HCT116 (cell line): ENCODE measurements around the gene PLPP6. TPM values are rescaled to one million over a fixed set of nuclear protein-coding genes. Genes with fewer than 3 reads are reported as not detected.

Experiments used
- ATAC-seq: fragments of 200-7000 bp; cut with Tn5 transposase; 2 replicates; pipeline ENCODE4 v1.9.1; 2020; ENCODE audit warnings: mild to moderate bottlenecking, moderate library complexity
- BruUV-seq: library from RNA; stranded (reverse); fragments of 400-500 nt; replicated peaks from 2 replicates; lab custom pipeline; 2021; lab: Mats Ljungman, UMichigan
- CTCF ChIA-PET: fragments of 300-600 bp; sonication (Branson Sonifier 250); formaldehyde crosslinking; loops from one replicate; lab custom pipeline; 2021; ENCODE audit warnings: antibody characterized with exemption; lab: Charles Lee
- POLR2A ChIA-PET: fragments of 300-600, 350-600 bp; sonication (Branson Sonifier 250); formaldehyde crosslinking; loops from one replicate; lab custom pipeline; 2021; ENCODE audit warnings: antibody characterized with exemption; lab: Charles Lee
- RAD21 ChIA-PET, 2 experiments: fragments of 300-600 bp; sonication (Branson Sonifier 250); formaldehyde crosslinking; loops; one replicate each; lab custom pipeline; 2023; ENCODE audit warnings: low total read pairs in 2 of 2; ENCODE audit not compliant: uncharacterized antibody in 2 of 2, unreplicated experiment in 2 of 2, low non-redundant PET in 1 of 2; lab: Charles Lee
- DNase-seq: peaks from one replicate; pipeline ENCODE4 v3.0.0-alpha.2; 2010; ENCODE audit warnings: low read depth, low spot score
- H2AFZ ChIP-seq: fragments of 200-600 bp; shearing (Covaris generic), sonication (generic); 2 replicates; pipeline ENCODE4 v1.6.1; 2017; ENCODE audit warnings: low read depth, mixed run types, mixed read lengths, antibody characterized with exemption, low read length; ENCODE audit not compliant: poor library complexity, severe bottlenecking
- H3K27ac ChIP-seq: 2 replicates; pipeline ENCODE4 v1.5.1; 2012; ENCODE audit warnings: low read depth, low read length
- H3K27me3 ChIP-seq: fragments of 200-600 bp; sonication (generic); 2 replicates; pipeline ENCODE4 v1.6.1; 2016; ENCODE audit warnings: mixed run types, low read length, mixed read lengths; ENCODE audit not compliant: insufficient read depth
- H3K36me3 ChIP-seq, 2 experiments: fragments of 200-500 bp in 1 of 2; fragments of 200-600 bp in 1 of 2; sonication (Bioruptor generic) in 1 of 2; sonication (generic) in 1 of 2; 2 replicates each; pipeline versions ENCODE4 v1.5.1 to v1.6.1; 2014 to 2016; ENCODE audit warnings: low read length in 2 of 2, inconsistent platforms in 1 of 2, mixed read lengths in 1 of 2, mixed run types in 1 of 2; ENCODE audit not compliant: insufficient read depth in 2 of 2, control insufficient read depth in 1 of 2
- H3K4me1 ChIP-seq, 2 experiments: fragments of 200-600 bp in 1 of 2; sonication (generic) in 1 of 2; 2 replicates each; pipeline versions ENCODE4 v1.5.1 to v1.6.1; 2012 to 2017; ENCODE audit warnings: low read length in 2 of 2, inconsistent platforms in 1 of 2, mild to moderate bottlenecking in 1 of 2, mixed read lengths in 1 of 2, mixed run types in 1 of 2, moderate library complexity in 1 of 2; ENCODE audit not compliant: insufficient read depth in 2 of 2, control insufficient read depth in 1 of 2
- H3K4me2 ChIP-seq: fragments of 200-600 bp; sonication (generic); 2 replicates; pipeline ENCODE4 v1.6.1; 2017; ENCODE audit warnings: mixed run types, low read length, mixed read lengths
- H3K4me3 ChIP-seq, 2 experiments: fragments of 200-600 bp in 1 of 2; sonication (generic) in 1 of 2; replicated peaks in 1 of 2; 2 replicates each; pipeline ENCODE4 v1.5.1; 2011 to 2016; ENCODE audit warnings: low read length in 2 of 2, control low read depth in 1 of 2, low read depth in 1 of 2, mild to moderate bottlenecking in 1 of 2, mixed read lengths in 1 of 2, mixed run types in 1 of 2
- H3K79me2 ChIP-seq: fragments of 200-600 bp; sonication (generic); 2 replicates; pipeline ENCODE4 v1.6.1; 2017; ENCODE audit warnings: mild to moderate bottlenecking, mixed run types, low read length, moderate library complexity, mixed read lengths; ENCODE audit not compliant: insufficient read depth
- H3K9ac ChIP-seq: fragments of 200-600 bp; sonication (generic); 2 replicates; pipeline ENCODE4 v1.6.1; 2016; ENCODE audit warnings: low read length, mixed read lengths
- H3K9me2 ChIP-seq: fragments of 200-600 bp; sonication (generic), shearing (Covaris generic); 2 replicates; pipeline ENCODE4 v1.6.1; 2017; ENCODE audit warnings: mixed run types, mild to moderate bottlenecking, moderate library complexity; ENCODE audit not compliant: insufficient read depth
- H3K9me3 ChIP-seq, 2 experiments: fragments of 200-500 bp in 1 of 2; fragments of 200-600 bp in 1 of 2; sonication (Bioruptor generic) in 1 of 2; sonication (generic) in 1 of 2; 2 replicates each; pipeline ENCODE4 v1.6.1; 2014 to 2017; ENCODE audit warnings: low read length in 2 of 2, mixed read lengths in 2 of 2, inconsistent platforms in 1 of 2, low read depth in 1 of 2, mild to moderate bottlenecking in 1 of 2, mixed run types in 1 of 2, moderate library complexity in 1 of 2; ENCODE audit not compliant: control insufficient read depth in 1 of 2, insufficient read depth in 1 of 2
- H4K20me1 ChIP-seq: fragments of 200-600 bp; sonication (generic), shearing (Covaris generic); 2 replicates; pipeline ENCODE4 v1.6.1; 2017; ENCODE audit warnings: mixed run types, mild to moderate bottlenecking, moderate library complexity; ENCODE audit not compliant: insufficient read depth
- CEBPB ChIP-seq: IDR thresholded peaks from 2 replicates; pipeline ENCODE4 v1.6.1; 2012; ENCODE audit warnings: low read depth
- EGR1 ChIP-seq: IDR thresholded peaks from 2 replicates; pipeline ENCODE4 v1.6.1; 2012; ENCODE audit warnings: low read depth
- ELF1 ChIP-seq: IDR thresholded peaks from 2 replicates; pipeline ENCODE4 v1.6.1; 2012; ENCODE audit warnings: low read depth, borderline replicate concordance
- FOSL1 ChIP-seq: IDR thresholded peaks from 2 replicates; pipeline ENCODE4 v1.6.1; 2012; ENCODE audit warnings: low read depth
- JUND ChIP-seq: IDR thresholded peaks from 2 replicates; pipeline ENCODE4 v1.6.1; 2012
- POLR2A ChIP-seq: IDR thresholded peaks from 2 replicates; pipeline ENCODE4 v1.7.0; 2011; ENCODE audit warnings: borderline replicate concordance; ENCODE audit not compliant: insufficient read depth, insufficient read length; ENCODE audit errors: extremely low read depth
- SP1 ChIP-seq: IDR thresholded peaks from 2 replicates; pipeline ENCODE4 v1.6.1; 2012; ENCODE audit warnings: low read depth
- SRF ChIP-seq: IDR thresholded peaks from 2 replicates; pipeline ENCODE4 v1.6.1; 2012; ENCODE audit warnings: low read depth
- YY1 ChIP-seq: IDR thresholded peaks from 2 replicates; pipeline ENCODE4 v1.6.1; 2011; ENCODE audit warnings: low read length, low read depth, moderate library complexity, mild to moderate bottlenecking; ENCODE audit not compliant: insufficient replicate concordance; ENCODE audit errors: extremely low read depth
- ZFX ChIP-seq: fragments of 450-650 bp; IDR thresholded peaks from 2 replicates; pipeline ENCODE4 v1.6.1; 2017
- intact Hi-C: fragments of 100-400 bp; cut with micrococcal nuclease; formaldehyde crosslinking; loops from 2 replicates; pipeline ENCODE4 v1.10.0; 2022
- total RNA-seq: library from RNA; stranded (reverse); gene quantifications from one replicate; pipeline ENCODE4 v1.2.1, GENCODE V29; 2021; ENCODE audit not compliant: unreplicated experiment
- TF ChIP-seq, protein P1 (sequence below): IDR thresholded peaks from 2 replicates; pipeline ENCODE4 v1.6.1; 2012
- TF ChIP-seq, protein P2 (sequence below): IDR thresholded peaks from 2 replicates; pipeline ENCODE4 v1.6.1; 2012; ENCODE audit warnings: low read depth

PLPP6 gene
- total RNA-seq, 1 experiment from 2014 or later: 5.0 TPM

DNA sequence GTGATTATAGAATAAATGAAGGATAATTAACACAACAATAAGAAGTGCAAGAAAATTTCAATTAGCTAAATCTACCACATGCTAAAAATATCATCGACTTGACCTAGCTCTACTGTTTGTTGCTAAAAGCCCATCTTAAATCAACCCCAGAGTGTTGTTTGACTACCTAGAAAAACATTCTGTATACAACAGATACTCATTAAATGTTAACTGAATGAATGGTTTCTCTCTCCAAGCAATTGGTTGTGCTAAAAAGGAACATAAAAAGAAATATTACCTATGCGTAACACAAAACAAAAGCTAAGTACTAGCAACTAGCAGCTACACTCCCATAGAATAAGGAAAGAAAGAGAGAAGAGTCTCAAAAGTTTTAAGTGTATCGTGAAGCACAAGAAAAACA, 5.5 kb upstream of the PLPP6 start:
- H4K20me1 ChIP-seq: no peaks in the 10 kb centered on the region
- H3K36me3 ChIP-seq: no peaks in the 10 kb centered on the region
- H3K9me2 ChIP-seq: no peaks in the 10 kb centered on the region
- BruUV-seq: no TSS peak
- intact Hi-C loops: no loop called here
- ATAC-seq (no peak), DNase-seq (no peak)
- no peak overlapping the region for H3K4me3 ChIP-seq
- H3K9ac ChIP-seq: no peak overlapping the region
- H3K79me2 ChIP-seq: no peaks in the 10 kb centered on the region
- CTCF ChIA-PET: no interaction called here
- H3K27ac ChIP-seq: no peak overlapping the region
- no peaks in the 10 kb centered on the region for H3K27me3 ChIP-seq
- H3K4me2 ChIP-seq: no peak overlapping the region
- POLR2A ChIA-PET: no interaction called here
- H2AFZ ChIP-seq: no peak overlapping the region
- H3K4me1 ChIP-seq: peaks cover 6% of the 10 kb centered on the region in 2 experiments; a peak in 3 of 4 replicates
- TF ChIP-seq FOSL1: no peak
- TF ChIP-seq SP1: no peak
- TF ChIP-seq EGR1: no peak
- no peak for TF ChIP-seq ZFX
- no peak for TF ChIP-seq YY1
- TF ChIP-seq, protein P1, sequence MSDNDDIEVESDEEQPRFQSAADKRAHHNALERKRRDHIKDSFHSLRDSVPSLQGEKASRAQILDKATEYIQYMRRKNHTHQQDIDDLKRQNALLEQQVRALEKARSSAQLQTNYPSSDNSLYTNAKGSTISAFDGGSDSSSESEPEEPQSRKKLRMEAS: no peak
- no peak for TF ChIP-seq JUND
- TF ChIP-seq, protein P2, sequence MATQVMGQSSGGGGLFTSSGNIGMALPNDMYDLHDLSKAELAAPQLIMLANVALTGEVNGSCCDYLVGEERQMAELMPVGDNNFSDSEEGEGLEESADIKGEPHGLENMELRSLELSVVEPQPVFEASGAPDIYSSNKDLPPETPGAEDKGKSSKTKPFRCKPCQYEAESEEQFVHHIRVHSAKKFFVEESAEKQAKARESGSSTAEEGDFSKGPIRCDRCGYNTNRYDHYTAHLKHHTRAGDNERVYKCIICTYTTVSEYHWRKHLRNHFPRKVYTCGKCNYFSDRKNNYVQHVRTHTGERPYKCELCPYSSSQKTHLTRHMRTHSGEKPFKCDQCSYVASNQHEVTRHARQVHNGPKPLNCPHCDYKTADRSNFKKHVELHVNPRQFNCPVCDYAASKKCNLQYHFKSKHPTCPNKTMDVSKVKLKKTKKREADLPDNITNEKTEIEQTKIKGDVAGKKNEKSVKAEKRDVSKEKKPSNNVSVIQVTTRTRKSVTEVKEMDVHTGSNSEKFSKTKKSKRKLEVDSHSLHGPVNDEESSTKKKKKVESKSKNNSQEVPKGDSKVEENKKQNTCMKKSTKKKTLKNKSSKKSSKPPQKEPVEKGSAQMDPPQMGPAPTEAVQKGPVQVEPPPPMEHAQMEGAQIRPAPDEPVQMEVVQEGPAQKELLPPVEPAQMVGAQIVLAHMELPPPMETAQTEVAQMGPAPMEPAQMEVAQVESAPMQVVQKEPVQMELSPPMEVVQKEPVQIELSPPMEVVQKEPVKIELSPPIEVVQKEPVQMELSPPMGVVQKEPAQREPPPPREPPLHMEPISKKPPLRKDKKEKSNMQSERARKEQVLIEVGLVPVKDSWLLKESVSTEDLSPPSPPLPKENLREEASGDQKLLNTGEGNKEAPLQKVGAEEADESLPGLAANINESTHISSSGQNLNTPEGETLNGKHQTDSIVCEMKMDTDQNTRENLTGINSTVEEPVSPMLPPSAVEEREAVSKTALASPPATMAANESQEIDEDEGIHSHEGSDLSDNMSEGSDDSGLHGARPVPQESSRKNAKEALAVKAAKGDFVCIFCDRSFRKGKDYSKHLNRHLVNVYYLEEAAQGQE: no peak
- TF ChIP-seq SRF: no peak
- no peak for TF ChIP-seq POLR2A
- TF ChIP-seq ELF1: no peak
- no peak for TF ChIP-seq CEBPB
- TF ChIP-seq, all 23 proteins: peak for 0
- RAD21 ChIA-PET: no interaction called here
- H3K9me3 ChIP-seq: no peaks in the 10 kb centered on the region
